ENCODE results near the gene FANCE.

Gene FANCE

GRCh38 chr6:35487658-35488516 lies 35.7 kb downstream of the FANCE start:
- Mint-ChIP-seq H3K27me3 (peaks cover 43% of the 10 kb centered on the region), H3K27ac (no peak overlapping the region), H3K4me1 (peaks cover 7% of the 10 kb centered on the region), H3K9me3 (no peaks in the 10 kb centered on the region), H3K4me3 (no peak overlapping the region), H3K36me3 (no peaks in the 10 kb centered on the region)
- CTCF ChIA-PET: no interaction called here
- DNase-seq: no peak

GRCh38 chr6:35488517-35488862 lies 36.4 kb downstream of the FANCE start:
- no peaks in the 10 kb centered on the region for H3K36me3 Mint-ChIP-seq
- no peak overlapping the region for H3K4me3 Mint-ChIP-seq
- CTCF ChIA-PET: no interaction called here
- H3K4me1 Mint-ChIP-seq: peaks cover 7% of the 10 kb centered on the region
- H3K27ac Mint-ChIP-seq: no peak overlapping the region
- H3K27me3 Mint-ChIP-seq: peaks cover 42% of the 10 kb centered on the region
- H3K9me3 Mint-ChIP-seq: no peaks in the 10 kb centered on the region
- no peak for DNase-seq

GRCh38 chr6:35489066-35489465 lies 36.9 kb downstream of the FANCE start:
- no peak overlapping the region for H3K27ac Mint-ChIP-seq
- H3K27me3 Mint-ChIP-seq: peaks cover 41% of the 10 kb centered on the region
- CTCF ChIA-PET: no interaction called here
- H3K9me3 Mint-ChIP-seq: no peaks in the 10 kb centered on the region
- no peaks in the 10 kb centered on the region for H3K36me3 Mint-ChIP-seq
- H3K4me3 Mint-ChIP-seq: no peak overlapping the region
- peaks cover 11% of the 10 kb centered on the region for H3K4me1 Mint-ChIP-seq
- DNase-seq: no peak

- DNase-seq: no peak
- H3K9me3 Mint-ChIP-seq: no peaks in the 10 kb centered on the region
- H3K27ac Mint-ChIP-seq: no peak overlapping the region
- H3K27me3 Mint-ChIP-seq: peaks cover 49% of the 10 kb centered on the region
- CTCF ChIA-PET: no interaction called here
- no peak overlapping the region for H3K4me3 Mint-ChIP-seq
- no peaks in the 10 kb centered on the region for H3K36me3 Mint-ChIP-seq
- H3K4me1 Mint-ChIP-seq: peaks cover 14% of the 10 kb centered on the region
These were observed 38.1 kb downstream of the FANCE start for GRCh38 chr6:35489995-35490791.

GRCh38 chr6:35490821-35491557 lies 38.9 kb downstream of the FANCE start:
- peaks cover 14% of the 10 kb centered on the region for H3K4me1 Mint-ChIP-seq
- H3K36me3 Mint-ChIP-seq: no peaks in the 10 kb centered on the region
- H3K27me3 Mint-ChIP-seq: peaks cover 57% of the 10 kb centered on the region
- DNase-seq: no peak
- H3K27ac Mint-ChIP-seq: no peak overlapping the region
- CTCF ChIA-PET: no interaction called here
- H3K9me3 Mint-ChIP-seq: no peaks in the 10 kb centered on the region
- no peak overlapping the region for H3K4me3 Mint-ChIP-seq

GRCh38 chr6:35491558-35492257 lies 39.6 kb downstream of the FANCE start:
- H3K27ac Mint-ChIP-seq: no peak overlapping the region
- no peaks in the 10 kb centered on the region for H3K9me3 Mint-ChIP-seq
- H3K4me3 Mint-ChIP-seq: no peak overlapping the region
- CTCF ChIA-PET: no interaction called here
- no peaks in the 10 kb centered on the region for H3K36me3 Mint-ChIP-seq
- no peak for DNase-seq
- H3K4me1 Mint-ChIP-seq: peaks cover 14% of the 10 kb centered on the region
- H3K27me3 Mint-ChIP-seq: peaks cover 59% of the 10 kb centered on the region

- Mint-ChIP-seq H3K9me3 (no peaks in the 10 kb centered on the region), H3K27me3 (peaks cover 59% of the 10 kb centered on the region), H3K4me3 (no peak overlapping the region), H3K27ac (no peak overlapping the region), H3K4me1 (peaks cover 14% of the 10 kb centered on the region), H3K36me3 (no peaks in the 10 kb centered on the region)
- DNase-seq: no peak
- CTCF ChIA-PET: no interaction called here
These were observed 40.3 kb downstream of the FANCE start for GRCh38 chr6:35492258-35492973.

- Mint-ChIP-seq H3K27me3 (peaks cover 64% of the 10 kb centered on the region), H3K4me3 (no peak overlapping the region), H3K9me3 (no peaks in the 10 kb centered on the region), H3K4me1 (peaks cover 9% of the 10 kb centered on the region), H3K36me3 (no peaks in the 10 kb centered on the region), H3K27ac (no peak overlapping the region)
- CTCF ChIA-PET: no interaction called here
- no peak for DNase-seq
These were observed 40.8 kb downstream of the FANCE start for GRCh38 chr6:35492974-35493284.

- Mint-ChIP-seq H3K9me3 (no peaks in the 10 kb centered on the region), H3K4me3 (no peak overlapping the region), H3K27me3 (peaks cover 69% of the 10 kb centered on the region), H3K36me3 (no peaks in the 10 kb centered on the region), H3K27ac (no peak overlapping the region), H3K4me1 (peaks cover 12% of the 10 kb centered on the region)
- CTCF ChIA-PET: no interaction called here
- no peak for DNase-seq
These were observed 41.3 kb downstream of the FANCE start for GRCh38 chr6:35493307-35493983.

- H3K27me3 Mint-ChIP-seq: peaks cover 75% of the 10 kb centered on the region
- CTCF ChIA-PET: interaction anchor here (0.9 kb wide), 1 partner anchor 29 kb away, joined by 3 read pairs; no protein-coding TSS in a partner anchor
- H3K4me1 Mint-ChIP-seq: peaks cover 16% of the 10 kb centered on the region
- no peak overlapping the region for H3K27ac Mint-ChIP-seq
- no peak for DNase-seq
- H3K36me3 Mint-ChIP-seq: no peaks in the 10 kb centered on the region
- no peak overlapping the region for H3K4me3 Mint-ChIP-seq
- no peaks in the 10 kb centered on the region for H3K9me3 Mint-ChIP-seq
These were observed 42.0 kb downstream of the FANCE start for GRCh38 chr6:35494161-35494563.

GRCh38 chr6:35495258-35496035 lies 43.3 kb downstream of the FANCE start:
- peaks cover 16% of the 10 kb centered on the region for H3K4me1 Mint-ChIP-seq
- H3K27me3 Mint-ChIP-seq: peaks cover 82% of the 10 kb centered on the region
- no peak for DNase-seq
- CTCF ChIA-PET: interaction anchor here (0.9 to 1.2 kb wide), 2 partner anchors 27 to 28 kb away, joined by 3 read pairs; no protein-coding TSS in a partner anchor
- H3K4me3 Mint-ChIP-seq: peak overlapping the region; percentile 71
- H3K36me3 Mint-ChIP-seq: no peaks in the 10 kb centered on the region
- no peak overlapping the region for H3K27ac Mint-ChIP-seq
- no peaks in the 10 kb centered on the region for H3K9me3 Mint-ChIP-seq

- peaks cover 16% of the 10 kb centered on the region for H3K4me1 Mint-ChIP-seq
- H3K27me3 Mint-ChIP-seq: peaks cover 82% of the 10 kb centered on the region
- no peaks in the 10 kb centered on the region for H3K36me3 Mint-ChIP-seq
- peak overlapping the region; percentile 71 for H3K4me3 Mint-ChIP-seq
- H3K9me3 Mint-ChIP-seq: no peaks in the 10 kb centered on the region
- CTCF ChIA-PET: interaction anchor here (1.2 kb wide), 1 partner anchor 29 kb away, joined by 3 read pairs; no protein-coding TSS in a partner anchor
- DNase-seq: peak; percentile 34
- H3K27ac Mint-ChIP-seq: no peak overlapping the region
These were observed 44.1 kb downstream of the FANCE start for GRCh38 chr6:35496036-35496840.
